ENCODE data around the gene STARD3NL. TPM values are rescaled to one million over a fixed set of nuclear protein-coding genes. Genes with fewer than 3 reads are reported as not detected.
"Not testable (repeated sequence)": the region's sequence is repeated elsewhere in the genome, so short reads cannot be mapped to it uniquely, and the experiment has no call there.

STARD3NL gene
- total RNA-seq, 1 experiment from 2014 or later: 207 TPM

DNA sequence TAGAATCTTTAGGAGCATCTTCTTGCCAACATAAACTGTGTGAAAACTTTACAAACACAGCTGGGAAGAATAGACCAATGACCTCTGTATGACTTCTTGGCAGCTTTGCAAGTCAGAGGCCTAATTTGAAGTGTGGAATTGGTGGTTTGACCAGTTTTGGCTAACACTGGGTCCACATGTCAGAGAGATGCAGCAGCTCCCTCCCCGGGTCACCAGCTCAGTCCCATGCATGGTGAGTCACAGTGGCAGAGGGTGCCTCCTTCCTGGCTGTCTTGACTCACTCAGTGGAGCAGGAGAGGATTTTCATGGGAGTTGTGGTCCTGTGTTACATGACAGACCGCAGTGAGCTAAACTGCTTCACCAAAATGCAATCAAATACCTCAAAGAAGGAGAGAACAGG is 8.2 kb upstream of the STARD3NL start:
- no peaks in the 10 kb centered on the region for H3K9me3 ChIP-seq (replicated peaks)
- H3K4me3 ChIP-seq: no peak overlapping the region
- H3K36me3 ChIP-seq: no peaks in the 10 kb centered on the region
- peaks cover 7% of the 10 kb centered on the region for H3K4me1 ChIP-seq (replicated peaks)
- H3K27ac ChIP-seq: no peak overlapping the region
- H3K27me3 ChIP-seq (replicated peaks): 0 out of 2 replicates have a peak, but pooled peaks cover 2% of the 10 kb centered on the region
- DNase-seq (ENCODE audit: low read depth in 1 of 2, low spot score in 2 of 2): peak; percentile 47 to 62

DNA sequence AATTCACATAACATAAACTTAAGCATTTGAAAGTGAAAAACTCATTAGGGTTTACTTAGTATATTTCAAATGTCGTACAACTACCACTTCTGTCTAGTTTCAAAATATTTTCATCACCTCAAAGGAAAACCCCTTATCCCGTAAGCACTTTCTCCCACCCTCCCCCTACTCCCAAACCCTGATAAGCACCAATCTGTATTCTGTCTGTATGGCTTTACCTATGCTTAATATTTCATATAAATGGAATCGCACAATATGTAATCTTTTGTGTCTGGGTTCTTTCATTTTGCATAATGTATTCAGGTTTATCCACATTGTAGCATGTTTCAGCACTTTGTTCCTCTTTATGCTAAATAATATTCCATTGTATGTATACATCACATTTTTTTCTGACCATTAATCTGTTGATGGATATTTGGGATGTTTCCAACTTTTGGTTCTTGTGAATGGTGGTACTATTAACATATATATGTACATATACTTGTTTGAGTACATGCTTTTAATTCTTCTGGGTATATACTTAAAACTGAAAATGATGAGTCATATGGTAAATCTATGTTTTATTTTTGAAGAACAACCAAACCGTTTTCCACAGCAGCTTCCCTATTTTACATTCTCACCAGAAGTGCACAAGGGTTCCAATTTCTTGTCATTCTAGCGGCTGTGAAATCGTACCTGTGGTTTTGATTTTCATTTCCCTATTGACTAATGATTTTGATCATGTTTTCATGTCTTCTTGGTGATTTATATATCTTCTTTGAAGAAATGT is 6.2 kb upstream of the STARD3NL start:
- no peak for DNase-seq (ENCODE audit: low read depth in 1 of 2, low spot score in 2 of 2)
- Histone ChIP-seq H3K36me3 (no peaks in the 10 kb centered on the region), H3K4me3 (no peak overlapping the region), H3K27ac (no peak overlapping the region), H3K9me3 (replicated peaks) (no peaks in the 10 kb centered on the region), H3K4me1 (replicated peaks) (peaks cover 7% of the 10 kb centered on the region), H3K27me3 (replicated peaks) (0 out of 2 replicates have a peak, but pooled peaks cover 2% of the 10 kb centered on the region)

DNA sequence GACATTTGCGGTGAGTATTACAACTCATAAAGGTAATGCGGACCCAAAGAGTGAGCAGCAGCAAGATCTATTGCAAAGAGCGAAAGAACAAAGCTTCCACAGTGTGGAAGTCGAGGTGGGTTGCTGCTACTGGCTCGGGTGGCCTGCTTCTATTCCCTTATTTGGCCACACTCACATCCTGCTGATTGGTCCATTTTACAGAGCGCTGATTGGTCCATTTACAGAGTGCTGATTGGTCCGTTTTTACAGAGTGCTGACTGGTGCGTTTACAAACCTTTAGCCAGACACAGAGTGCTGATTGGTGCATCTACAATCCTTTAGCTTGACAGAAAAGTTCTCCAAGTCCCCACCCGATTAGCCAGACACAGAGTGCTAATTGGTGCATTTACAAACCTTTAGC is 2.5 kb upstream of the STARD3NL start:
- not testable (repeated sequence) for H3K27ac ChIP-seq; H3K27me3 ChIP-seq (replicated peaks); H3K4me3 ChIP-seq; H3K9me3 ChIP-seq (replicated peaks); DNase-seq (ENCODE audit: low read depth in 1 of 2, low spot score in 2 of 2)
- Histone ChIP-seq H3K36me3 (peaks cover 11% of the 10 kb centered on the region), H3K4me1 (replicated peaks) (peaks cover 20% of the 10 kb centered on the region)

DNA sequence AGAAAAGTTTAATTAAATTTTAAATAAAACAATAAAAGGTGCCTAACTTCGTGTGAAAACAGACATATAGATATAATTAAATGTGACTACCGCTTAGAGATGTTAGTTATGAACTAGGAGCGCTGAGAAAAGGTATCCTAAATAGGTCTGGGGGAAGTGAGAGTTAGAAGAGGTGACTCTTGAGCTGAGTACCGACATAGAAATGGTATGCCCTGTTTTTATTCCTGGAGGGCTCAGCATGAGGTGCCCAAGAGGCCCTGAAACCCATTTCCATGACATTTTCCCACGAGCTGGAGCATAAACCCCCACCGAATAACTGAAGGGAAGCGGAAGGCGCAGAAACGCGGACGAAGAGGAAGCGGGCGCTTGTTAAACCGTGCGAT is 433 bp upstream of the STARD3NL start:
- peak overlapping the region; percentile 83 for H3K27ac ChIP-seq
- no peaks in the 10 kb centered on the region for H3K9me3 ChIP-seq (replicated peaks)
- peaks cover 21% of the 10 kb centered on the region for H3K4me1 ChIP-seq (replicated peaks)
- no peak for DNase-seq (ENCODE audit: low read depth in 1 of 2, low spot score in 2 of 2)
- peak overlapping the region; percentile 71 for H3K4me3 ChIP-seq
- H3K36me3 ChIP-seq: peaks cover 20% of the 10 kb centered on the region
- H3K27me3 ChIP-seq (replicated peaks): no peaks in the 10 kb centered on the region

DNA sequence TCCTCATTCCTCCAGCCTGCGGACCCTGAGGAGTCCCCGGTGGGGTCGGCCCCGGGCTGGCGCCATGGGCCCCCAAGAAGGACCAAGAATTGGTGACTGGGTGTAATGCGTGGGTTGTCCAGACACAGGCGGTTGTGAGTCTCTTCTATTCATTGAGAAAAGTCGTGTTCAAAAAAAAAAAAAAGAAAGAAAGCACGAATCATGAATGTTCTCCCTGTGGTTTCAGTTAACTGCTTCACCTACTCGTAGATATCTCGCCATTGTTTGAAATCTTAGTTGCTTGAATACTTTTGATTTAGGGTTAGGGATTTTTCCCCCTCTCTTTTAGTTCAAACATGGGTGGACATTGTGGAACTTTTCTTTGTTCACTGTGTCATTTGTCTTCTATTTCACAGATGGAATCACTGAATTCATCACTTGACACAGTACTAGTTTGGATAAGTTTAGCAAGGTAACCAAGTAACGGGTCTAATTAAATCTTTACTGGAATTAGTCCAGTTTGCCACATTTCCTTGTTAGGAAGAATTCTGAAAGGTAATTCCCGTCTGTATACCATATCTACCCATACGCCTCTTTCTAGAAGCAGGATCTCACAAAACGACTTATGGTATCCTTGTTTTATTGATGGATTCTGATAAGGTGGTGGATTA is 775 bp downstream of the STARD3NL start:
- DNase-seq (ENCODE audit: low read depth in 1 of 2, low spot score in 2 of 2): no peak
- Histone ChIP-seq H3K4me1 (replicated peaks) (peaks cover 21% of the 10 kb centered on the region), H3K27me3 (replicated peaks) (no peaks in the 10 kb centered on the region), H3K9me3 (replicated peaks) (no peaks in the 10 kb centered on the region), H3K27ac (peak overlapping the region; percentile 83), H3K4me3 (peak overlapping the region; percentile 71), H3K36me3 (peaks cover 23% of the 10 kb centered on the region)

DNA sequence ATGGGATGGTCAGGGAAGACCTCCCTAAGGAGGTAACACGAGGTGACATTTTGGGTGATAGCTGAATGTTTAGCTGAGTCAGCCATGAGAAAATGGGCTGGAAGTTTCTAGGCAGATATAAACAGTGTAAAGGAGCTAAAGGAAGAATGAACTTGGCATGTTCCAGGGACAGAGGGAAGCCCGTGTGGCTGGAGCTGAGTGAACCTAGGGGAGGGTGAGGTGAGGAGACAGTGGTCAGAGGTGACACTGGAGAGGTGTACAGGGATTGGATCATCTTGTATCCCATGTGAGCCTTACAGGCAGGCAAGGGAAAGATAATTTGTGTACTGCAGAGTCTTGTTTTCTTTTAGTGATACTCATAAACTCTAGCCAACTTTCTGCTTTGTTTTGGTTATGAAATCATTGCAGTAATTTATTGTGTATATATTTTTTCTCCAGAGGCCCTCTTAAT is 1.8 kb downstream of the STARD3NL start:
- peaks cover 21% of the 10 kb centered on the region for H3K4me1 ChIP-seq (replicated peaks)
- DNase-seq (ENCODE audit: low read depth in 1 of 2, low spot score in 2 of 2): no peak
- H3K27me3 ChIP-seq (replicated peaks): no peaks in the 10 kb centered on the region
- H3K4me3 ChIP-seq: no peak overlapping the region
- no peaks in the 10 kb centered on the region for H3K9me3 ChIP-seq (replicated peaks)
- H3K36me3 ChIP-seq: peaks cover 24% of the 10 kb centered on the region
- no peak overlapping the region for H3K27ac ChIP-seq

DNA sequence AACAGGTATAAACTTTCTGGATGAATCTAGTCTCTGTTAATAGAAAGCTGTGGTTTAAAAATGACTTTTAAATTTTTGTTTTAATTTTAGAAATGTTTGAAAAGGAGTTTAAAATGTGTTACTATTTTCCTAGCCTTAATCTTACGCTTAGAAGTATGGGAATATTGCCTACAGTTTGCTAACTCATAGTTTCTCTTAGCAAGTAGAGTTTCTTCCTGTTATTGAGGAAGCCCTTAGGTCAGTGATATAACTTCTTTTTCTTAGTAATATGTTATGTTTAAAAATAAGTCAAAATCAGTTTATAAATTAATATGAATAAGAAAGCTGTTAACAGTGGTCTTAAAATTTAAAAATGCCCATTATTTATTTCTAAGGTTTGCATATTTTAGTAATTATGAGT is 3.1 kb downstream of the STARD3NL start:
- H3K27me3 ChIP-seq (replicated peaks): no peaks in the 10 kb centered on the region
- no peaks in the 10 kb centered on the region for H3K9me3 ChIP-seq (replicated peaks)
- H3K27ac ChIP-seq: no peak overlapping the region
- H3K4me1 ChIP-seq (replicated peaks): peaks cover 32% of the 10 kb centered on the region
- no peak overlapping the region for H3K4me3 ChIP-seq
- peaks cover 35% of the 10 kb centered on the region for H3K36me3 ChIP-seq
- DNase-seq (ENCODE audit: low read depth in 1 of 2, low spot score in 2 of 2): no peak

DNA sequence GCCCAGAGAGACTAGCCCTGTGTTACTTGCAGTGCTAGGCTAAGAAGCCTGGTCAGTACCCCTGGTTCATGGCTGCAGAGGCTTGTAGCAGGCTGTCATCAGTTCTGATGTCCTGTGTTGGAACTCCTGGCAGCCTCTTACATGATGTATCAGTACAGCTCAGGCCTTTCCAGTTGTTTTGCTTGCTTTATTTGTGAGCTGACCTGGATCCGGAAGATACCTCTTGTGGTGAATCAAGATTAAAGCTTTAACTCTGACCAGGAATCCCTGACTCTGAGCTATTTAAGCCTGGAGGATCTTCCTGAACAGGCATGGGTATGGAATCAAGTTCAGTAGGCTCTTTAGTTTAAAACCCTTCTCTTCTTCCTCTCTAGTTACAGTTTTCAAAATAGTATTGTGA is 4.4 kb downstream of the STARD3NL start:
- no peak overlapping the region for H3K4me3 ChIP-seq
- no peaks in the 10 kb centered on the region for H3K9me3 ChIP-seq (replicated peaks)
- no peak for DNase-seq (ENCODE audit: low read depth in 1 of 2, low spot score in 2 of 2)
- H3K36me3 ChIP-seq: peaks cover 38% of the 10 kb centered on the region
- peaks cover 45% of the 10 kb centered on the region for H3K4me1 ChIP-seq (replicated peaks)
- H3K27ac ChIP-seq: no peak overlapping the region
- no peaks in the 10 kb centered on the region for H3K27me3 ChIP-seq (replicated peaks)

DNA sequence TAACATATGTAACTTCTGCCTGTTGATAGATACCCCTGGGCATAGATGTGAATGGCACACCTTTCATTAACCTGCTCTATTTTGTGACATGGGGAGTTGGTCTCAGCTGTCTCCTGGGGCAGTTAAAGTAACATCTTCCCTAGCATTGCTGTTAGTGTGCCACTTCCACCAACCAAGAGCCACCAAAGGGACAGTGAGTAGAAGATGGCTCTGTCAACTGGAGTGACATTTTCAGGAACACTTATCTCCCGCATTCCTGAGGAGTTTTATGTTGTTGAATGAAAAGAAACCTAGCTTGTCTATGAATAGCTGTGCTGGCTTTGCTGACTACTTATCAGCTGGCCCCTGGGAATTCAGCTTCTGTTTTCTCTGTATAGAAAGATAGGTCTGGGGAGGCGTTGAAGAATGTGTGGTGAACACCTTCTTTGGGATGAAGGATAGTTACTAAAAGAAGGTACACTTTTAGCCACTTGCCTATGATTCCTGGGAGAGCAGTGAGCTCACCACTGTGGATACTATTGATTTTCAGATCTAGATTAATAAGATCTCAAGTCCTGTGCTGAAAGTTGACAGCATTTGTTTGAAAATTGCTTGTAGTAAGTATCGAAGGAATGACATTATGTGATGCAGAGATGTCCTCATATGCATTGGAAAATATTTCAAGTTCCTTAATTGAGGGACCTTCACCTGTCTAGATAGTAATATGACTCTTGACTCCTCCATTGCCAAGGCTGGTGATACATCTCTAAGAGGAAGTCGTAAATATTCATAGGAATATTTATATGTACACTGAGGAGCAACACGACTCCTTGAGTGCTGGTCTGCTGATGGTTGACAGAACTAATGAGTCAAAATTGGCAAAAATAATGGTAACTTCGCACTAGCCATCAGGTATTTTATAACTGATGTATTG is 7.6 kb downstream of the STARD3NL start:
- peak overlapping the region; percentile 82 for H3K27ac ChIP-seq
- no peaks in the 10 kb centered on the region for H3K9me3 ChIP-seq (replicated peaks)
- peaks cover 51% of the 10 kb centered on the region for H3K4me1 ChIP-seq (replicated peaks)
- H3K4me3 ChIP-seq: no peak overlapping the region
- peaks cover 31% of the 10 kb centered on the region for H3K36me3 ChIP-seq
- no peaks in the 10 kb centered on the region for H3K27me3 ChIP-seq (replicated peaks)
- no peak for DNase-seq (ENCODE audit: low read depth in 1 of 2, low spot score in 2 of 2)

DNA sequence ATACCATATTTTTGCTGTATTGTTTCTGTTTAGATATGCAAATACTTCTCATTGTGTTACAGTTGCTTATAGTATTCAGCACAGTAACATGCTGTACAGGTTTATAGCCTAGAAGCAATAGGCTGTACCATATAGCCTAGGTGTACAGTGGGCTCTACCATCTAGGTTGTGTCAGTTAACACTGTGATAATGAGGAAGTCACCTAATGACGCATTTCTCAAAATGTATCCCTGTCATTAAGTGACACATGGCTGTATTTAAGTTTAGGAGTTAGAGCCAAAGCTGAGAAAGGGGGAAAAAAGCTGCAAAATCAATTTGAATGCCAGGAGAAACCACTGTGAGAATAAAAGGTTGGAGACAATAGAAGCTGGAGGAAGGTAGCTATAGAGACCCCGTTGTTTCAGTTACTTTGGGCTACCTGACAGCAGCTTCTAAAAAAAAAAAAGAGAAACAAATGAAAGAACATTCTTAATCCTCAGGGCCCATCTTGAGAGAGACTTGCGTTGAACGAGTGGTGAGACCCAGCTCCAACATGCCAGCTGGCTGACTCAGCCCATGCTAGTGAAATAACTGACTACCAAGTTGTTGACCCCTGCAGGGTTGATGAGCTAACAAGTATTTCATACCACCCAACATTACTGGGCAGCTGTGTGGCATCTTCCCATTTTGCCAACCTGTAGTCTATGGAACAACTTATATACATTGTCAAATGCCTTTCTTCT is 8.7 kb downstream of the STARD3NL start:
- peak; percentile 53 to 83 for DNase-seq (ENCODE audit: low read depth in 1 of 2, low spot score in 2 of 2)
- Histone ChIP-seq H3K9me3 (replicated peaks) (no peaks in the 10 kb centered on the region), H3K27me3 (replicated peaks) (no peaks in the 10 kb centered on the region), H3K36me3 (peaks cover 36% of the 10 kb centered on the region), H3K4me3 (no peak overlapping the region), H3K27ac (peak overlapping the region; percentile 82), H3K4me1 (replicated peaks) (peaks cover 51% of the 10 kb centered on the region)

DNA sequence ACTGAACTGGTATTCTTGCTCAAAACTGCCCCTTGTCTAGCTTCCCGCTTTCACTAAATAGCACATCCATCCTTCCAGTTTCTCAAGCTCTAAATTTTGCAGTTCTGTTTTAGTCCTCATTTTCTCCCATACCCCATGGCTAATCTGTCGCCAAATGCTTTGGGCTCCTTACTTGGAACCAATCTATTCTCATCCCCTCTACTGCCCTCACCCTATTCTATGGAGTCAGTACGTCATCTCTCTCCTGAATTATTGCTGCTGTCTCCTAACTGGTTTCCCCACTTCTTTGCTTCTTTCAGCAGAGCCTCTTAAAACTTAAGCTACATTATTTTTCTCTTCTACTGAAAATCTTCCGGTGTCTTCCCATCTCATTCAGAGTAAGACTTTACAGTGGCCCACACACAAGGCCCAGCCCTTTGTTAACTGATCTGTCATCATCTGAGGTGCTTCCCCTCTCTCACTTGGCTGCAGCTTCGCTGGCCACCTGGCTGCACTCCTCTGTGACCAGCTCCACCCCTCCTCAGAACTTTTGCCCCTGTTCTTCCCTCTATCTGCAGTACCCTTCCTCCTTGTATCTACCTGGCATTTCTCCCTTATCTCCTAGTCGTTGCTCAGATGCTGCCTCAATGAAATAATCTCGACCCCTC is 9.9 kb downstream of the STARD3NL start:
- peaks cover 51% of the 10 kb centered on the region for H3K4me1 ChIP-seq (replicated peaks)
- H3K4me3 ChIP-seq: no peak overlapping the region
- H3K27ac ChIP-seq: no peak overlapping the region
- H3K36me3 ChIP-seq: peaks cover 31% of the 10 kb centered on the region
- no peaks in the 10 kb centered on the region for H3K9me3 ChIP-seq (replicated peaks)
- H3K27me3 ChIP-seq (replicated peaks): no peaks in the 10 kb centered on the region
- no peak for DNase-seq (ENCODE audit: low read depth in 1 of 2, low spot score in 2 of 2)

DNA sequence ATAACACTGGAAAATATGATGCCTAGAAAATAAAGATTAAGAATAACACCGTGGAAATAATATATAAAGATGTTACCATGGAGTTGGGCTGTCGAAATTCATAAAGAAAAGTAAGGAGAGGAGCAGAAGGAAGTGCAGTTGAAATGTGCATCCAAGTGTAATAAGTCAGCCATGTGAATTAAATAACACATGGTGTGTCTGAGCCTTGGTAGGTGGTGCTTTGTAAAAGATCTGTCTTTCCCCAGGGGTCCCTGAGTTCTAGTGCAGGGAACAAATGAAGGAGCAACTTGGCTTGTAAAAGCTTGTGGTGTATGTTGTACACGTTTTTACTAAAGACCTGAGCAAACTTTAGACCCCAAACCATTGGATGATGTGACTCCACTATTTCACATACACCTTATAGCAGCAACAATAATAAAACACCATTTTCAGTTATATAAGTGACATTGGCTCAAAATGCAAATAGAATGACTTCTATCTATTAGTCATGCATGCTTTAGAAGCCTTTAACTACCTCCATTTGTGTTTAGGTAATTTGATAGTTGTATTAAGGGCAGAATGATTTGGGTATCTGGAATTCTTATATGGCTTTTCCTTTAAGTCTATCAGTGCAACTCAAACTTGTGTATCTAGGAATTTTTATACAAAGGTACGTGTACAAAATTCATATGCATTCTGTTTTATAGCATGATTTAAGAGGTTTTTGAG is 11.3 kb downstream of the STARD3NL start:
- peaks cover 28% of the 10 kb centered on the region for H3K36me3 ChIP-seq
- H3K9me3 ChIP-seq (replicated peaks): no peaks in the 10 kb centered on the region
- no peak overlapping the region for H3K27ac ChIP-seq
- no peak for DNase-seq (ENCODE audit: low read depth in 1 of 2, low spot score in 2 of 2)
- H3K27me3 ChIP-seq (replicated peaks): no peaks in the 10 kb centered on the region
- H3K4me1 ChIP-seq (replicated peaks): peaks cover 51% of the 10 kb centered on the region
- H3K4me3 ChIP-seq: no peak overlapping the region

All from SJSA1 (cell line).